CD14-positive monocyte (primary cell): ENCODE measurements around the gene CTDSPL. TPM values are rescaled to one million over a fixed set of nuclear protein-coding genes. Genes with fewer than 3 reads are reported as not detected.

Experiments used
- DNase-seq, 3 donors: peaks; one replicate each; pipeline ENCODE4 v3.0.0-alpha.2; 2011 to 2022
- H2AFZ ChIP-seq: 2 replicates; pipeline ENCODE4 v1.6.0; 2012; ENCODE audit warnings: mild to moderate bottlenecking, low read depth, low read length, inconsistent platforms; ENCODE audit not compliant: insufficient read depth, poor library complexity, severe bottlenecking
- H3K27ac ChIP-seq, 2 donors: 1 replicate in 1 of 2; 2 replicates in 1 of 2; pipeline ENCODE4 v1.5.1; 2012 to 2013; ENCODE audit warnings: low read length in 2 of 2, control low read depth in 1 of 2, inconsistent platforms in 1 of 2, low read depth in 1 of 2, mild to moderate bottlenecking in 1 of 2
- H3K27me3 ChIP-seq, 2 donors: one replicate each; pipeline versions ENCODE4 v1.6.0 to v1.6.1; 2011 to 2013; ENCODE audit warnings: low read length in 2 of 2; ENCODE audit not compliant: control insufficient read depth in 2 of 2, insufficient read depth in 2 of 2
- H3K36me3 ChIP-seq, 2 donors: replicated peaks in 1 of 2; 1 replicate in 1 of 2; 2 replicates in 1 of 2; pipeline versions ENCODE4 v1.5.1 to v1.6.1; 2012 to 2013; ENCODE audit warnings: low read length in 2 of 2, control low read depth in 1 of 2, inconsistent platforms in 1 of 2, mild to moderate bottlenecking in 1 of 2; ENCODE audit not compliant: insufficient read depth in 2 of 2, control insufficient read depth in 1 of 2
- H3K4me1 ChIP-seq, 2 donors: 1 replicate in 1 of 2; 2 replicates in 1 of 2; pipeline versions ENCODE4 v1.5.1 to v1.6.1; 2012 to 2013; ENCODE audit warnings: low read length in 2 of 2, control low read depth in 1 of 2, inconsistent platforms in 1 of 2, mild to moderate bottlenecking in 1 of 2, moderate library complexity in 1 of 2; ENCODE audit not compliant: insufficient read depth in 2 of 2, control insufficient read depth in 1 of 2
- H3K4me2 ChIP-seq: replicated peaks from 2 replicates; pipeline ENCODE3; 2012; ENCODE audit warnings: low read length, moderate library complexity, mild to moderate bottlenecking; ENCODE audit not compliant: poor library complexity, severe bottlenecking; ENCODE audit errors: extremely low read depth
- H3K4me3 ChIP-seq, 3 experiments: fragments of 200-600 bp in 1 of 3; sonication (generic) in 1 of 3; replicated peaks in 1 of 3; 1 replicate in 2 of 3; 2 replicates in 1 of 3; pipeline ENCODE4 v1.5.1; 2011 to 2013; ENCODE audit warnings: low read length in 3 of 3, mild to moderate bottlenecking in 3 of 3, control low read depth in 2 of 3, low read depth in 2 of 3, inconsistent platforms in 1 of 3, moderate library complexity in 1 of 3
- H3K79me2 ChIP-seq: 2 replicates; pipeline ENCODE4 v1.6.0; 2012; ENCODE audit warnings: mild to moderate bottlenecking, control low read depth, inconsistent platforms, low read length, moderate library complexity; ENCODE audit not compliant: insufficient read depth
- H3K9ac ChIP-seq: 2 replicates; pipeline ENCODE4 v1.6.0; 2017; ENCODE audit warnings: low read length, mild to moderate bottlenecking; ENCODE audit not compliant: insufficient read depth, poor library complexity, severe bottlenecking
- H3K9me3 ChIP-seq, 2 donors: replicated peaks in 1 of 2; 1 replicate in 1 of 2; 2 replicates in 1 of 2; pipeline versions ENCODE4 v1.5.1 to v1.6.1; 2012 to 2013; ENCODE audit warnings: low read length in 2 of 2, control low read depth in 1 of 2; ENCODE audit not compliant: control insufficient read depth in 1 of 2, insufficient read depth in 1 of 2
- H4K20me1 ChIP-seq: 2 replicates; pipeline ENCODE4 v1.6.0; 2012; ENCODE audit warnings: mild to moderate bottlenecking, low read length, control low read depth, moderate library complexity; ENCODE audit not compliant: insufficient read depth
- H3K27ac Mint-ChIP-seq, 7 donors: one replicate each; pipeline ENCODE4 v1.8.0; 2020; ENCODE audit warnings: mild to moderate bottlenecking in 7 of 7, mixed read lengths in 7 of 7, moderate library complexity in 6 of 7, inconsistent platforms in 2 of 7
- H3K27me3 Mint-ChIP-seq, 3 donors: one replicate each; pipeline ENCODE4 v1.8.0; 2021 to 2022; ENCODE audit warnings: low read depth in 3 of 3, mild to moderate bottlenecking in 3 of 3, mixed read lengths in 3 of 3, moderate library complexity in 3 of 3, inconsistent platforms in 1 of 3
- H3K36me3 Mint-ChIP-seq, 2 donors: one replicate each; pipeline ENCODE4 v1.8.0; 2020; ENCODE audit warnings: mixed read lengths in 2 of 2, inconsistent platforms in 1 of 2, mild to moderate bottlenecking in 1 of 2
- H3K4me1 Mint-ChIP-seq: one replicate; pipeline ENCODE4 v1.8.0; 2020; ENCODE audit warnings: mild to moderate bottlenecking, mixed read lengths
- H3K4me3 Mint-ChIP-seq, 2 donors: one replicate each; pipeline ENCODE4 v1.8.0; 2020; ENCODE audit warnings: mild to moderate bottlenecking in 2 of 2, mixed read lengths in 2 of 2, moderate library complexity in 1 of 2
- H3K9me3 Mint-ChIP-seq, 7 donors: one replicate each; pipeline ENCODE4 v1.8.0; 2020 to 2022; ENCODE audit warnings: mixed read lengths in 7 of 7, mild to moderate bottlenecking in 6 of 7, moderate library complexity in 6 of 7, inconsistent platforms in 2 of 7
- WGBS: methylation state at CpG from one replicate; pipeline ENCODE4 v1.1.5; 2013; ENCODE audit warnings: missing lambda C conversion rate; ENCODE audit not compliant: insufficient coverage; 5-methylcytosine and 5-hydroxymethylcytosine counted together
- intact Hi-C, 2 donors: fragments of 100-400 bp; cut with micrococcal nuclease; formaldehyde crosslinking; loops; one replicate each; pipeline versions ENCODE4 v1.15.0 to v1.15.1; 2023
- polyA plus RNA-seq, 3 donors: library from polyadenylated mRNA; depleted of rRNA in 1 of 3; unstranded in 2 of 3; stranded (reverse) in 1 of 3; fragments of 300-500 nt in 2 of 3; fragments of >200 nt in 1 of 3; fragmentation: Illumina TruSeq in 2 of 3; gene quantifications; 1 replicate in 2 of 3; 2 replicates in 1 of 3; pipeline ENCODE4 v1.2.3, GENCODE V29; 2012 to 2021
- TF ChIP-seq, protein P1 (sequence below): fragments of 200-600 bp; IDR thresholded peaks from one replicate; pipeline ENCODE4 v1.8.0; 2022; ENCODE audit warnings: antibody characterized with exemption, mild to moderate bottlenecking

Gene CTDSPL
- polyA plus RNA-seq, 3 donors, result 0.15 to 0.69 (median 0.33) TPM

DNA sequence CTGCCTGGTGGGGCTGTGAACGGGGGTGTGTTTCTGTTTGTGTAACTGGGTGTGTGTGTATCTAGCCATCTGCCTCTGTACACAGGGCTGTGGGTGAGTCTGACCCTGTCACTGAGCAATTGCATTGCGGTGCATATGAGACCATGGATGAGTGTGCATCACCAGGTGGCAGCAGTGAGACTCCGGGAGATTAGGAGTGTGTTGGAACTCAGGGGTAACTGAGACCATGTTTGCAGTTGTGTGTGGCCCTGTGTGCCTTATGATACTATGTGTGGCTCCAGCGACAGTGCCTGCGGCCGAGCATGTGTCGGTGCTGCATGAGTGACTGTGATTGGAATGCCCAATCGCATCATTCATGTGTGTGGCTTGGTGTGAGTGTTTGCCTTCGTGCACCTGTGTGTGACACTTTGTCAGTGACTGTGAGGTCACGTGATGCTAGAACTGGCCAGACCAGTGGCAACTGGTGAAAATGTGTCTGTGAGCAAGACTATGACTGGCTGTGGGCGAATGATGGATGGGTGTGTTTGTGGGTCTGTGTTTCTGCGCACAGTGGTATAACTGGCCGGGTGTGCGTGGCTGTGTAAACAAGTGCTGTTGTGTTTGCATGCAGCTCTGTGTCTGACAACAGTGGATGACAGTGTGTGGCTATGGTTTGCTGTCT, 142.9 kb downstream of the CTDSPL start:
- intact Hi-C loops, result loop anchor here in 1 of 2 donors (5.0 kb wide), 1 partner anchor 37 kb away; no protein-coding TSS in a partner anchor
- DNase-seq, result peak; percentile 32 to 43 (median 40)
- Mint-ChIP-seq H3K4me3 (no peak overlapping the region), H3K9me3 (no peaks in the 10 kb centered on the region), H3K4me1 (peaks cover 15% of the 10 kb centered on the region), H3K27ac (peak overlapping the region in 4 of 7 donors; percentile 19 to 82 (median 44)), H3K27me3 (peaks cover 0 to 4% (median 2%) of the 10 kb centered on the region in 3 donors), H3K36me3 (peaks cover 63 to 87% of the 10 kb centered on the region in 2 donors)
- H3K4me3 ChIP-seq, result no peak overlapping the region
- WGBS, result 95% methylated on average over 14 of the region's 14 CpGs
- H3K4me2 ChIP-seq, result no peak overlapping the region
- no peaks in the 10 kb centered on the region for H3K27me3 ChIP-seq
- no peaks in the 10 kb centered on the region for H4K20me1 ChIP-seq
- H3K79me2 ChIP-seq, result no peaks in the 10 kb centered on the region
- H2AFZ ChIP-seq, result no peak overlapping the region
- peaks cover 70 to 93% of the 10 kb centered on the region in 2 donors for H3K36me3 ChIP-seq
- no peaks in the 10 kb centered on the region for H3K9me3 ChIP-seq
- TF ChIP-seq, protein P1, sequence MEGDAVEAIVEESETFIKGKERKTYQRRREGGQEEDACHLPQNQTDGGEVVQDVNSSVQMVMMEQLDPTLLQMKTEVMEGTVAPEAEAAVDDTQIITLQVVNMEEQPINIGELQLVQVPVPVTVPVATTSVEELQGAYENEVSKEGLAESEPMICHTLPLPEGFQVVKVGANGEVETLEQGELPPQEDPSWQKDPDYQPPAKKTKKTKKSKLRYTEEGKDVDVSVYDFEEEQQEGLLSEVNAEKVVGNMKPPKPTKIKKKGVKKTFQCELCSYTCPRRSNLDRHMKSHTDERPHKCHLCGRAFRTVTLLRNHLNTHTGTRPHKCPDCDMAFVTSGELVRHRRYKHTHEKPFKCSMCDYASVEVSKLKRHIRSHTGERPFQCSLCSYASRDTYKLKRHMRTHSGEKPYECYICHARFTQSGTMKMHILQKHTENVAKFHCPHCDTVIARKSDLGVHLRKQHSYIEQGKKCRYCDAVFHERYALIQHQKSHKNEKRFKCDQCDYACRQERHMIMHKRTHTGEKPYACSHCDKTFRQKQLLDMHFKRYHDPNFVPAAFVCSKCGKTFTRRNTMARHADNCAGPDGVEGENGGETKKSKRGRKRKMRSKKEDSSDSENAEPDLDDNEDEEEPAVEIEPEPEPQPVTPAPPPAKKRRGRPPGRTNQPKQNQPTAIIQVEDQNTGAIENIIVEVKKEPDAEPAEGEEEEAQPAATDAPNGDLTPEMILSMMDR, result peak; percentile 47
- H3K27ac ChIP-seq, result peak overlapping the region in 1 of 2 donors; percentile 49
- H3K9ac ChIP-seq, result no peak overlapping the region
- H3K4me1 ChIP-seq, result peaks cover 0 to 12% of the 10 kb centered on the region in 2 donors

GRCh38 chr3:38005076-38006020, 143.7 kb downstream of the CTDSPL start:
- H3K36me3 Mint-ChIP-seq, result peaks cover 56 to 79% of the 10 kb centered on the region in 2 donors
- Histone ChIP-seq H3K27me3 (no peaks in the 10 kb centered on the region), H2AFZ (no peak overlapping the region), H3K27ac (no peak overlapping the region), H4K20me1 (no peaks in the 10 kb centered on the region), H3K4me2 (no peak overlapping the region), H3K4me3 (no peak overlapping the region), H3K9ac (no peak overlapping the region), H3K36me3 (peaks cover 65 to 85% of the 10 kb centered on the region in 2 donors), H3K9me3 (no peaks in the 10 kb centered on the region), H3K4me1 (peaks cover 6 to 20% of the 10 kb centered on the region in 2 donors), H3K79me2 (no peaks in the 10 kb centered on the region)
- H3K9me3 Mint-ChIP-seq, result no peaks in the 10 kb centered on the region
- intact Hi-C loops, result no loop called here
- peaks cover 21% of the 10 kb centered on the region for H3K4me1 Mint-ChIP-seq
- H3K4me3 Mint-ChIP-seq, result no peak overlapping the region
- 100% methylated on average over 7 of the region's 15 CpGs for WGBS
- peak overlapping the region in 3 of 7 donors; percentile 9 to 64 (median 47) for H3K27ac Mint-ChIP-seq
- TF ChIP-seq, protein P1, result no peak
- H3K27me3 Mint-ChIP-seq, result peaks cover 0 to 4% (median 2%) of the 10 kb centered on the region in 3 donors
- DNase-seq, result no peak
